HL-60 (cell line): ENCODE measurements around the gene NUDT12.

Experiments
- DNase-seq, 2 experiments: peaks; one replicate each; pipeline ENCODE4 v3.0.0-alpha.2; 2010 to 2020; ENCODE audit warnings: low read depth in 1 of 2, low spot score in 1 of 2
- H3K27ac ChIP-seq: fragments of 250-450 bp; sonication (Bioruptor Pico); replicated peaks from 2 replicates; pipeline ENCODE4 v1.5.1; 2020; ENCODE audit warnings: mild to moderate bottlenecking, moderate library complexity
- H3K27me3 ChIP-seq: fragments of 250-450 bp; sonication (Bioruptor Pico); 2 replicates; pipeline ENCODE4 v1.5.1; 2021; ENCODE audit warnings: mild to moderate bottlenecking, moderate library complexity; ENCODE audit not compliant: insufficient read depth, poor library complexity, severe bottlenecking
- H3K4me3 ChIP-seq: replicated peaks from 2 replicates; pipeline ENCODE4 v1.5.1; 2011; ENCODE audit warnings: mild to moderate bottlenecking, control low read depth, low read length; ENCODE audit not compliant: insufficient read depth
- CTCF ChIP-seq: IDR thresholded peaks from one replicate; pipeline ENCODE4 v1.5.1; 2011; ENCODE audit warnings: low read length, control low read depth, inconsistent platforms; ENCODE audit not compliant: insufficient read depth
- GABPA ChIP-seq: IDR thresholded peaks from 2 replicates; pipeline ENCODE4 v1.6.1; 2012; ENCODE audit warnings: low read depth
- POLR2AphosphoS5 ChIP-seq: IDR thresholded peaks from 2 replicates; pipeline ENCODE4 v1.6.1; 2012; ENCODE audit warnings: low read depth
- REST ChIP-seq: IDR thresholded peaks from 2 replicates; pipeline ENCODE4 v1.6.1; 2012; ENCODE audit warnings: low read depth; ENCODE audit not compliant: insufficient replicate concordance
- SPI1 ChIP-seq: IDR thresholded peaks from 2 replicates; pipeline ENCODE4 v1.6.1; 2012; ENCODE audit warnings: low read depth, mild to moderate bottlenecking, borderline replicate concordance

Gene NUDT12

GRCh38 chr5:103546858-103547257, 15.7 kb downstream of the NUDT12 start:
- TF ChIP-seq REST (no peak), GABPA (no peak), POLR2AphosphoS5 (no peak), SPI1 (no peak), CTCF (no peak)
- Histone ChIP-seq H3K4me3 (no peak overlapping the region), H3K27me3 (no peaks in the 10 kb centered on the region), H3K27ac (no peak overlapping the region)
- no peak for DNase-seq

GRCh38 chr5:103542441-103542840, 20.1 kb downstream of the NUDT12 start:
- Histone ChIP-seq H3K4me3 (no peak overlapping the region), H3K27ac (no peak overlapping the region), H3K27me3 (no peaks in the 10 kb centered on the region)
- no peak for TF ChIP-seq SPI1
- TF ChIP-seq REST: no peak
- TF ChIP-seq GABPA: no peak
- no peak for TF ChIP-seq POLR2AphosphoS5
- TF ChIP-seq CTCF: no peak
- DNase-seq: no peak

- TF ChIP-seq GABPA (no peak), SPI1 (no peak), CTCF (no peak), REST (no peak), POLR2AphosphoS5 (no peak)
- Histone ChIP-seq H3K4me3 (no peak overlapping the region), H3K27me3 (no peaks in the 10 kb centered on the region), H3K27ac (no peak overlapping the region)
- DNase-seq: no peak
Measured at GRCh38 chr5:103541569-103541968, 21.0 kb downstream of the NUDT12 start.
